ENCODE data around the gene NAV2.

The NAV2 gene

DNA sequence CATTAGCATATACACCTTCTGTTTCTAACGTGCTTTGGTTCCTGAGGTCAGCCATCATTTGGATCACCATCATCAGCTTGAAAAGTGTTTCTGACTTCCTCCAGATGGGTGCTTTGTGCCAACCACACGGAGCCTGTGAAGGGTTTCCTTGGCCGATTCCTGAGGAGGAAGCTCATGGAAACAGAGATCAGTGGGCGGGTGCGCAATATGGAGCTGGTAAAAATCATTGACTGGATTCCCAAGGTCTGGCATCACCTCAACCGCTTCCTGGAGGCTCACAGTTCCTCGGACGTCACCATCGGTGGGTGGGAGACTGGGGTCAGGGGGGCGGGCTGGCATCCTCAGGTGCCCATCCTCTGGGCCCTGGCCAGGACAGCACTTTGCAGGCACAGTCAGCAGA is 392.8 kb downstream of the NAV2 start:
- TF ChIP-seq, protein P1, sequence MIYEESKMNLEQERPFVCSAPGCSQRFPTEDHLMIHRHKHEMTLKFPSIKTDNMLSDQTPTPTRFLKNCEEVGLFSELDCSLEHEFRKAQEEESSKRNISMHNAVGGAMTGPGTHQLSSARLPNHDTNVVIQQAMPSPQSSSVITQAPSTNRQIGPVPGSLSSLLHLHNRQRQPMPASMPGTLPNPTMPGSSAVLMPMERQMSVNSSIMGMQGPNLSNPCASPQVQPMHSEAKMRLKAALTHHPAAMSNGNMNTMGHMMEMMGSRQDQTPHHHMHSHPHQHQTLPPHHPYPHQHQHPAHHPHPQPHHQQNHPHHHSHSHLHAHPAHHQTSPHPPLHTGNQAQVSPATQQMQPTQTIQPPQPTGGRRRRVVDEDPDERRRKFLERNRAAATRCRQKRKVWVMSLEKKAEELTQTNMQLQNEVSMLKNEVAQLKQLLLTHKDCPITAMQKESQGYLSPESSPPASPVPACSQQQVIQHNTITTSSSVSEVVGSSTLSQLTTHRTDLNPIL (CRISPR knock-in tag; IDR thresholded peaks at IDR 0.05; ENCODE audit: low read depth) = no peak
- no peak for TF ChIP-seq ZFP30 (CRISPR knock-in tag; IDR thresholded peaks at IDR 0.05)
- no peak for ATAC-seq

DNA sequence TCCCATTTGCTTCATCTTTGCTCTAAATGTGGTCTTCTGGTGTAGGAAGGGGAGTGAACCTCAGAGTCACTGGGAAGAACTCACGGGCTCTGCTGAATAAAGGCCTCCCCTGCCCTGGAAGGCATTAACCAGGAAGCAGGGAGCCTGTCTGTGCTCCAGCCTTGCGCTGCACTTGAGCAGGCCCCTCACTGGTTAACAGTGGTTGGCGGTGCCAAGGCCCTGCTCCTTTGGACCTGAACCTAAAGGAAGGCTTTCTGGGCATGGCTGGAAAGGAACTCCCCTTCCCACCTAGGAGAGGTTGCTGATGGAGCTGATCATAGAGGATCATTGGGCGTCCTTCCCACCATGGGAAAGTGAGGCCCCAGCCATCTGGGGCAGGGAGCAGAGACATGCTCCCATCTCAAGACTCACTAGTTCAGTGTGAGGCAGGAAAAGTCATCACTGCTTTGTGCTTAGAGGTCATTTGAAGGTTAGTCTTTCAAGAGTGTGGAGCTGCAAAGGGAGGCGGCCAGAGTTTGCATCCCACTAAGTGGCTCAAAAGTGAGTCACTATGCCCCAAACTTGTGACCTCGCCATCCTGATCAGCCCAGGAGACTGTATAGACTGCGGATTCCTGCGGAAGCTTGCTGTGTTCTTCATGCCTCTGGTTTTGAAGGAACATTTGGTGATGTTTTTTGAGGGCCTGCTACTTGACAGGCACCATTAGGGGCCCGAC is 397.3 kb downstream of the NAV2 start:
- no peak for ATAC-seq
- TF ChIP-seq RARB (CRISPR knock-in tag; IDR thresholded peaks at IDR 0.05) = no peak
- no peak for TF ChIP-seq ISL1 (CRISPR knock-in tag; IDR thresholded peaks at IDR 0.05)
- TF ChIP-seq, protein P2, sequence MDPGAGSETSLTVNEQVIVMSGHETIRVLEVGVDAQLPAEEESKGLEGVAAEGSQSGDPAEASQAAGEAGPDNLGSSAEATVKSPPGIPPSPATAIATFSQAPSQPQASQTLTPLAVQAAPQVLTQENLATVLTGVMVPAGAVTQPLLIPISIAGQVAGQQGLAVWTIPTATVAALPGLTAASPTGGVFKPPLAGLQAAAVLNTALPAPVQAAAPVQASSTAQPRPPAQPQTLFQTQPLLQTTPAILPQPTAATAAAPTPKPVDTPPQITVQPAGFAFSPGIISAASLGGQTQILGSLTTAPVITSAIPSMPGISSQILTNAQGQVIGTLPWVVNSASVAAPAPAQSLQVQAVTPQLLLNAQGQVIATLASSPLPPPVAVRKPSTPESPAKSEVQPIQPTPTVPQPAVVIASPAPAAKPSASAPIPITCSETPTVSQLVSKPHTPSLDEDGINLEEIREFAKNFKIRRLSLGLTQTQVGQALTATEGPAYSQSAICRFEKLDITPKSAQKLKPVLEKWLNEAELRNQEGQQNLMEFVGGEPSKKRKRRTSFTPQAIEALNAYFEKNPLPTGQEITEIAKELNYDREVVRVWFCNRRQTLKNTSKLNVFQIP (CRISPR knock-in tag; IDR thresholded peaks at IDR 0.05; ENCODE audit: borderline replicate concordance, low read depth) = no peak
- TF ChIP-seq, protein P1 (CRISPR knock-in tag; IDR thresholded peaks at IDR 0.05; ENCODE audit: low read depth) = no peak
- no peak for TF ChIP-seq BACH2 (CRISPR knock-in tag; IDR thresholded peaks at IDR 0.05; ENCODE audit: borderline replicate concordance)
- TF ChIP-seq TCF4 (CRISPR knock-in tag; IDR thresholded peaks at IDR 0.05; ENCODE audit: borderline replicate concordance) = no peak
- TF ChIP-seq ZC3H10 (CRISPR knock-in tag; IDR thresholded peaks at IDR 0.05) = no peak
- no peak for TF ChIP-seq CSDC2 (CRISPR knock-in tag; IDR thresholded peaks at IDR 0.05)
- TF ChIP-seq ZFP3 (CRISPR knock-in tag; IDR thresholded peaks at IDR 0.05) = no peak
- TF ChIP-seq TOX (CRISPR knock-in tag; IDR thresholded peaks at IDR 0.05; ENCODE audit: borderline replicate concordance) = no peak
- no peak for TF ChIP-seq ESRRG (CRISPR knock-in tag; IDR thresholded peaks at IDR 0.05)

DNA sequence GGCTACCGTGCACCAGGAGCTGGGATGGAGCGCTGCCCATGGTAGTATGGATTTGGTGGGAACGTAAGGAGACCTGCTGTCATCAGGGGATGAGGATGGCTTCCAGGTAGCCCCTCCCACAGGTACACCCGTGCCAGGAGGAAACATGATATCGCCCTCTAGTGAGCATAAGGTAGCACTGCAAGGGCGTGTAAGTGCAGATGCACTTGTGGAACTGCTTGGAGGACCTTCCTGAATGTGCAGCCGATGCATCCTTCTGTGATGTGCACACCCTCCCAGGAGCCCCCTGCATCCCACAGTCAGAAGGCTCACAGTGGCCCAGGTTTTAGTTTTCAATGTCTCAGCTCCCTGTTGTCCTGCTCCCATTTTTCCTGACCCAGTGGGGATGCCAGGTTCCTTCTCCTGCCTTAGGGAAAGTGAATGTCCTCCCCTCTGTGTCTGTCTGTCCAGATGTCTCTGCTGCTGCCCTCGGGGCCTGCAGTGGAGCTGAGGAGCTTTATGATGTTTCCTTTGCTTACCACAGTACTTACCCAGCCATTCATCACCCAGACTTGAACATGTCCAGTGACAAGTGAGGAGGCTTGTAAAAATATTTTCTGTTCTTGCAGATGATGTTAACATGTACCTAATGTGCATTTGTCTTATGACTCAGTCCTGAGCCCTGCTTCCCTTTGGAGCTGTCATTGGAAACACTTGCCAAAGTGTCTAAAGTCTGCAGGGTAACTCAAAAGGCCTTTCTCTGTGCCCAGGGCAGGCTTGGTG is 398.5 kb downstream of the NAV2 start:
- ATAC-seq = peak; percentile 57
- TF ChIP-seq PPARA (CRISPR knock-in tag; IDR thresholded peaks at IDR 0.05; ENCODE audit: borderline replicate concordance) = no peak
- peak; percentile 46 for TF ChIP-seq ISL1 (CRISPR knock-in tag; IDR thresholded peaks at IDR 0.05)
- TF ChIP-seq, protein P2 (CRISPR knock-in tag; IDR thresholded peaks at IDR 0.05; ENCODE audit: borderline replicate concordance, low read depth) = no peak
- TF ChIP-seq TCF4 (CRISPR knock-in tag; IDR thresholded peaks at IDR 0.05; ENCODE audit: borderline replicate concordance) = no peak

DNA sequence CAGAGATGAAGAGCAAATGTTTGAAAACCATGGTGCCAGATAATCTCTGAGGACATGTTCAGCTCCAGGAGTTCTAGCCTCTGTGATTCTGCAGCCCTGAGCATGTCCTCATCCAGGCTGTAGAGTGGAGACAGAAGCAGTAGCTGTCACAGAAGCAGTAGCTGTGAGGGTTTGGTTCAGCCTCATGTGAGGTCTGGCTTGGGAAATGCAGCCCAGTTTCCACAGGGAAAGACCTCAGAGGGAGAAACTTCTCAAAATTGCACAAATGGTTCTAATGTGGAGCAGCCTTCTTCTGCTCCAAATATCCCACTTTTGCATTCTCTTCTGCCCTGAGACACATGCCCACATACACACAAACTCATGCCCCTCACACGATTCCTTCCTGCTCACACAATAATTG is 399.2 kb downstream of the NAV2 start:
- TF ChIP-seq ZNF70 (CRISPR knock-in tag; IDR thresholded peaks at IDR 0.05) (no peak), TOX (CRISPR knock-in tag; IDR thresholded peaks at IDR 0.05; ENCODE audit: borderline replicate concordance) (no peak), RARB (CRISPR knock-in tag; IDR thresholded peaks at IDR 0.05) (no peak), CSDC2 (CRISPR knock-in tag; IDR thresholded peaks at IDR 0.05) (no peak), ESRRG (CRISPR knock-in tag; IDR thresholded peaks at IDR 0.05) (no peak)
- TF ChIP-seq, protein P3, sequence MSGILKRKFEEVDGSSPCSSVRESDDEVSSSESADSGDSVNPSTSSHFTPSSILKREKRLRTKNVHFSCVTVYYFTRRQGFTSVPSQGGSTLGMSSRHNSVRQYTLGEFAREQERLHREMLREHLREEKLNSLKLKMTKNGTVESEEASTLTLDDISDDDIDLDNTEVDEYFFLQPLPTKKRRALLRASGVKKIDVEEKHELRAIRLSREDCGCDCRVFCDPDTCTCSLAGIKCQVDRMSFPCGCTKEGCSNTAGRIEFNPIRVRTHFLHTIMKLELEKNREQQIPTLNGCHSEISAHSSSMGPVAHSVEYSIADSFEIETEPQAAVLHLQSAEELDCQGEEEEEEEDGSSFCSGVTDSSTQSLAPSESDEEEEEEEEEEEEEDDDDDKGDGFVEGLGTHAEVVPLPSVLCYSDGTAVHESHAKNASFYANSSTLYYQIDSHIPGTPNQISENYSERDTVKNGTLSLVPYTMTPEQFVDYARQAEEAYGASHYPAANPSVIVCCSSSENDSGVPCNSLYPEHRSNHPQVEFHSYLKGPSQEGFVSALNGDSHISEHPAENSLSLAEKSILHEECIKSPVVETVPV (CRISPR knock-in tag; IDR thresholded peaks at IDR 0.05) = no peak
- TF ChIP-seq, protein P4, sequence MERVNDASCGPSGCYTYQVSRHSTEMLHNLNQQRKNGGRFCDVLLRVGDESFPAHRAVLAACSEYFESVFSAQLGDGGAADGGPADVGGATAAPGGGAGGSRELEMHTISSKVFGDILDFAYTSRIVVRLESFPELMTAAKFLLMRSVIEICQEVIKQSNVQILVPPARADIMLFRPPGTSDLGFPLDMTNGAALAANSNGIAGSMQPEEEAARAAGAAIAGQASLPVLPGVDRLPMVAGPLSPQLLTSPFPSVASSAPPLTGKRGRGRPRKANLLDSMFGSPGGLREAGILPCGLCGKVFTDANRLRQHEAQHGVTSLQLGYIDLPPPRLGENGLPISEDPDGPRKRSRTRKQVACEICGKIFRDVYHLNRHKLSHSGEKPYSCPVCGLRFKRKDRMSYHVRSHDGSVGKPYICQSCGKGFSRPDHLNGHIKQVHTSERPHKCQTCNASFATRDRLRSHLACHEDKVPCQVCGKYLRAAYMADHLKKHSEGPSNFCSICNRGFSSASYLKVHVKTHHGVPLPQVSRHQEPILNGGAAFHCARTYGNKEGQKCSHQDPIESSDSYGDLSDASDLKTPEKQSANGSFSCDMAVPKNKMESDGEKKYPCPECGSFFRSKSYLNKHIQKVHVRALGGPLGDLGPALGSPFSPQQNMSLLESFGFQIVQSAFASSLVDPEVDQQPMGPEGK (CRISPR knock-in tag; IDR thresholded peaks at IDR 0.05; ENCODE audit: borderline replicate concordance) = no peak
- TF ChIP-seq, protein P1 (CRISPR knock-in tag; IDR thresholded peaks at IDR 0.05; ENCODE audit: low read depth) = no peak
- TF ChIP-seq, protein P2 (CRISPR knock-in tag; IDR thresholded peaks at IDR 0.05; ENCODE audit: borderline replicate concordance, low read depth) = no peak
- peak; percentile 2; the same call in 2 of the 3 replicates for ATAC-seq

Data from SK-N-SH treated with all-trans-retinoic acid at 6 μM for 48 hours (cell line).